AG09319 (cell line): ENCODE measurements around the gene ALX3.
A peak's percentile ranks its signal among the peaks of the same experiment; 100 is the strongest.

Experiments used
- DNase-seq: peaks from one replicate; pipeline ENCODE4 v3.0.0-alpha.2; 2010; ENCODE audit warnings: low read depth; ENCODE audit errors: extremely low read depth
- CTCF ChIP-seq: IDR thresholded peaks from 2 replicates; pipeline ENCODE4 v1.5.1; 2011; ENCODE audit warnings: low read depth, mild to moderate bottlenecking, inconsistent platforms, low read length, moderate library complexity

ALX3 gene

GRCh38 chr1:110089561-110090275 lies 19.2 kb upstream of the ALX3 start:
- TF ChIP-seq CTCF = no peak
- DNase-seq = no peak

GRCh38 chr1:110088739-110089316 lies 18.4 kb upstream of the ALX3 start:
- no peak for TF ChIP-seq CTCF
- no peak for DNase-seq

GRCh38 chr1:110087812-110088738 lies 17.6 kb upstream of the ALX3 start:
- peak; percentile 69 for TF ChIP-seq CTCF
- DNase-seq = peak; percentile 12

GRCh38 chr1:110086961-110087360 lies 16.5 kb upstream of the ALX3 start:
- DNase-seq = no peak
- TF ChIP-seq CTCF = no peak

GRCh38 chr1:110085671-110086070 lies 15.2 kb upstream of the ALX3 start:
- DNase-seq = no peak

GRCh38 chr1:110084227-110085078 lies 14.0 kb upstream of the ALX3 start:
- peak; percentile 12 for DNase-seq
- no peak for TF ChIP-seq CTCF

More at GRCh38 chr1:110085671-110086070, 15.2 kb upstream of the ALX3 start:
- TF ChIP-seq CTCF = no peak
